ENCODE measurements around the gene THNSL1.

THNSL1 gene

GRCh38 chr10:24974976-24975375, 41.4 kb upstream of the THNSL1 start:
- no peak overlapping the region for H3K4me3 ChIP-seq (ENCODE audit: low read depth, low read length)
- TF ChIP-seq CTCF (conservative IDR thresholded peaks at IDR 0.05; ENCODE audit: low read depth, low read length), result peak; percentile 52
- peak; percentile 92 for DNase-seq (ENCODE audit: low read depth)

GRCh38 chr10:24979685-24980084, 36.7 kb upstream of the THNSL1 start:
- no peak for TF ChIP-seq CTCF (conservative IDR thresholded peaks at IDR 0.05; ENCODE audit: low read depth, low read length)
- no peak for DNase-seq (ENCODE audit: low read depth)
- no peak overlapping the region for H3K4me3 ChIP-seq (ENCODE audit: low read depth, low read length)

GRCh38 chr10:24981161-24981710, 35.2 kb upstream of the THNSL1 start:
- TF ChIP-seq CTCF (conservative IDR thresholded peaks at IDR 0.05; ENCODE audit: low read depth, low read length), result no peak
- no peak for DNase-seq (ENCODE audit: low read depth)

GRCh38 chr10:24982319-24983112, 33.9 kb upstream of the THNSL1 start:
- no peak for TF ChIP-seq CTCF (conservative IDR thresholded peaks at IDR 0.05; ENCODE audit: low read depth, low read length)
- no peak overlapping the region for H3K4me3 ChIP-seq (ENCODE audit: low read depth, low read length)
- no peak for DNase-seq (ENCODE audit: low read depth)

More at GRCh38 chr10:24981161-24981710, 35.2 kb upstream of the THNSL1 start:
- no peak overlapping the region for H3K4me3 ChIP-seq (ENCODE audit: low read depth, low read length)

- no peak for DNase-seq (ENCODE audit: low read depth)
- H3K4me3 ChIP-seq (ENCODE audit: low read depth, low read length), result no peak overlapping the region
- no peak for TF ChIP-seq CTCF (conservative IDR thresholded peaks at IDR 0.05; ENCODE audit: low read depth, low read length)
These were observed 33.3 kb upstream of the THNSL1 start for GRCh38 chr10:24983130-24983529.

GRCh38 chr10:24983946-24984345, 32.5 kb upstream of the THNSL1 start:
- DNase-seq (ENCODE audit: low read depth), result no peak
- no peak overlapping the region for H3K4me3 ChIP-seq (ENCODE audit: low read depth, low read length)
- TF ChIP-seq CTCF (conservative IDR thresholded peaks at IDR 0.05; ENCODE audit: low read depth, low read length), result no peak

GRCh38 chr10:24984906-24985305, 31.5 kb upstream of the THNSL1 start:
- DNase-seq (ENCODE audit: low read depth), result no peak
- no peak for TF ChIP-seq CTCF (conservative IDR thresholded peaks at IDR 0.05; ENCODE audit: low read depth, low read length)

More at GRCh38 chr10:24984906-24985305, 31.5 kb upstream of the THNSL1 start:
- H3K4me3 ChIP-seq (ENCODE audit: low read depth, low read length), result no peak overlapping the region

Measured in choroid plexus epithelial cell (primary cell).